Activated effector memory CD4-positive, alpha-beta T cell treated with Interleukin-2 at 50 U/mL for 16 hours (primary cell): ENCODE results near the gene CSAD.

ENCODE experiments used
- DNase-seq: peaks from one replicate; pipeline ENCODE4 v3.0.0-alpha.2; 2020

CSAD gene

GRCh38 chr12:53180220-53180930, at the start of gene CSAD, which contains the start of gene ZNF740:
CSAD (minus strand) TSS chr12:53180925; CDS start chr12:53173470, 7,455 bp downstream.
ZNF740 (plus strand) TSS chr12:53180722; CDS start chr12:53181984, 1,262 bp downstream.
- DNase-seq = peak; percentile 97

GRCh38 chr12:53230108-53230845, 49.6 kb upstream of the CSAD start:
- no peak for DNase-seq

GRCh38 chr12:53229454-53229853, 48.7 kb upstream of the CSAD start:
- no peak for DNase-seq

- DNase-seq = no peak
Measured at GRCh38 chr12:53227836-53228235, 47.1 kb upstream of the CSAD start.

- no peak for DNase-seq
Measured at GRCh38 chr12:53227341-53227740, 46.6 kb upstream of the CSAD start.

- no peak for DNase-seq
Measured at GRCh38 chr12:53226815-53227214, 46.1 kb upstream of the CSAD start.

DNA sequence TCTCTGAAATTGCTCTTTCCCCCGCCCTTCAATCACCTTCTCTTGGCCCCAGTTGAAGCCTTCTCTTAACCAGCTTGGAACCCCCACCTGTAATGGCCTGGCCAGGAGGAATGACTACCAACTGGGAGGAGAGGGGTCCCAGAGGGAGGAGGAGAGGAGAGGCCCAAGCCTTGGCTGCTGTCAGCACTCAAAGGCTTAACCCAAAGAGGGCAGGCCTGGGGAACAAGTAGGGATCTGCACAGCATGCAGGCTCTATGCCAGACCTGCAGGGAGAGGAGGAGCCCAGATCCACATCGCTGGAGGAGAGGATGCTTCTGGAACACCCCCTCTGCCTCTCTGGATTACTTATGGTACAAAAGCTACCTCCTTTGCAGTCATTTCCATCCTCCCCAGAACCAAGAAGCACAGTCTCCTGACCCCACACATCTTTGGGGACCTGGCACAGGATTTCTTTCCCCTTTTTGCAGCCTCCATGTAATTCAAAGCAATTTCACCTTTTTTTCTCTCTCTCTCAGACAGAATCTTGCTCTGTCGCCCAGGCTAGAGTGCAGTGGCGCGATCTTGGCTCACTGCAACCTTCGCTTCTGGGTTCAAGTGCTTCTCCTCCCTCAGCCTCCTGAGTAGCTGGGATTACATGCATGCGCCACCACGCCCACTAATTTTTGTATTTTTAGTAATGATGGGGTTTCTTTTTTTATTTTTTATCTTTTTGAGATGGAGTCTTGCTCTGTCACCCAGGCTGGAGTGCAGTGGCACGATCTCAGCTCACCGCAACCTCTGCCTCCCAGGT, 45.1 kb upstream of the CSAD start:
- DNase-seq = no peak

DNA sequence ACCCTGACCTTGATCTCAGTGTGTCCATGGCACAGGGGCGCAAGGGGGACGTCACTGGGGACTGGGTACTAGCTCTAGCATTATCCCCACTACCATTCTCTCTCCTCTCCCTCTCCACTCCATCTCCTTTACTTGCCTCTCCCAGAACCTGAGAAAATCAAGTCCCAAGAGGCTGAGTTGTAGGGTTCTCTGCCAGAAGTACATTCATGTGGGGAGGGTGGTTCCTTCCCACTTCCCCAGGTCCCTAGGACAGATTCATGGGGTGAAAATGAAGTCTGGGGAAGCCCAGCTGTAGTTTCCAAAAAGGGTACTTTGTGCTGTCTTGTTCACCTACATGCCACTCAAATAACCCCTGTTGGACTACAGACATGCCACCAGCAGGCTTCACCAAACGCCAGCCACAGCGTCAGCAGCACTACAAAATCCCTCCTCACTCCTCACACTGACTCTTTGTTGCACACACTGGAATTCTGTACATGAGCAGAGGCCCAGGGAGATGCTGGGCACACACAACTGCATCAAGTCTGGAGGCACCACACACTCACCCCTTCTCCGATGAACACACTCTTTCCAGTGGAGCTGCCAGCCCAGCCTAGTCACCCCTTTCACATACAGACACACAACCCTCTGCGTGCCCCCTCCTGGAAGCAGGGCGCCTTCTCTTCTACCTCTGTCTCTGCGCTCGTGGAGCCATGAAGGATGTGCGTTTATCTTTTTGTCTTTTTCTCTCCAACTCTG, 44.3 kb upstream of the CSAD start:
- no peak for DNase-seq

DNA sequence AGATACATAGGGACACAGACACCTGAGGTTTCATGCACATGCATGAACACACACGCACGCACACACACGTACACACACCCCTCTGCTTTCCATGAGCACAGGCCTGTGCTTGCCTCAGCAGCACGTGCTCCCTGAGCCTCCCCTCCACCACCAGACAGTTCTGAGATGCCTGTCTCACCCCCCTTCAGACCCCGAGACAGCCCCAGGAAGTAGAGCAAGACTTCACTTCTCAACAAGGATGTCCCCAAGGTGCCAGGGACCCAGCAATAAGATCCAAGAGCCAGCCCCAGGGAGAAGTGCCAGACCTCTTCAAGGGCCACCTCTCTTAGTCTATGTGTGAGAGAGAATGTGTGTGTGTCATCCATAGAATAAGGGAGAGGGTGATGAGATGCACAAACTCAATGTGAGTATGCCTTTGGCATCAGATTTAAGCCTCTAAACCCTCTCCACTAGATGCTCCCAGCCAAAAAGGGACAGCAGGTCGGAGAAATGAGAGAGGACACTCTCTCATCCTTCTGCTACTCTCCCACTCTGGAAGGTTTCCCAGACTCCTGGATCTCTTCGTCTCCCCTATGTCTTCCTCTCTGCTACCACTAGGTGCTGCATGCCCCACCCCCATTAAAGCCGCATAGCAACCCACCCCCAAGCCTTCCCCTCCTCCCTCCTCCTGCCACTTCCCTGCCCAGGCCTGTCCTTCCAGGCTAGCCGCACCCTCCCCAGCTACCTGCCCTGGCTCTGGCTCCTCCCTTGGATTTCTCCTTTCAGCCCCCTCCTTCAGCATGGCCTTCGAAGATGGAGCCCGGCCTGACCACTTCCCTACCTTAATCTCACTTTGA, 43.6 kb upstream of the CSAD start:
- DNase-seq = no peak

DNA sequence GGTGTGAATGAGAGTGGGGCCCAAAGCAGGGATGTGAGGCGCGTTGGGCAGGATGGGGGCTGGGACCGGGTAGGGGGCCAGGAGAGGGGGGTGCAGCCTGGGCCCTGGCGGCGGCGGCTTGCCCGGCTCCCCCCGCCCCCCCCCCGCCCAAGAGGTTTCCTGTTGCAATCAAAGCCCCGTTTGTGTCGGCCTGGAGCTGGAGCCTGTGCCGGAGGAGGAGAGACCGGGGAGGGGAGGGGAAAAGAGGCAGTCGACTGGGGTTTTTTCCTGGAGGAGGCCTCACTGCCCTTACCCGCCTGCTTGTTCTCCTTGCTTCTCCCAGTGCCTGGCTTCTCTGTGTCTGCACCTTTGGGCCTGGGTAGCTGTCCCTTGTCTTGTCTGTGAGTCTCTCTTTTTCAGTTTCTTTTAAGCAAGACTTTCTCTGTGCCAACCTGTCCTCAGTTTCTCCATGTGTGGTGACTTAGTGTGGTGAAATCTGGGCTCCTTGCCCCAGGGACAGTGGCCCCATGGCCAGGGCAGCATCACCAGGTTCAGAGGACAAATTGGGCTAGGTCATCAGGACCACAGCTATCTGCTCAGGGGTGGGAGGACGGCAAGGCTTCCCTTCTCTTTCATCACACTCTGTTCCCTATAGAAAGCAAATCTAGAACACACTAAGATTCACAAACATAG, 42.8 kb upstream of the CSAD start:
- no peak for DNase-seq

GRCh38 chr12:53222806-53223261, 42.1 kb upstream of the CSAD start:
- no peak for DNase-seq

DNA sequence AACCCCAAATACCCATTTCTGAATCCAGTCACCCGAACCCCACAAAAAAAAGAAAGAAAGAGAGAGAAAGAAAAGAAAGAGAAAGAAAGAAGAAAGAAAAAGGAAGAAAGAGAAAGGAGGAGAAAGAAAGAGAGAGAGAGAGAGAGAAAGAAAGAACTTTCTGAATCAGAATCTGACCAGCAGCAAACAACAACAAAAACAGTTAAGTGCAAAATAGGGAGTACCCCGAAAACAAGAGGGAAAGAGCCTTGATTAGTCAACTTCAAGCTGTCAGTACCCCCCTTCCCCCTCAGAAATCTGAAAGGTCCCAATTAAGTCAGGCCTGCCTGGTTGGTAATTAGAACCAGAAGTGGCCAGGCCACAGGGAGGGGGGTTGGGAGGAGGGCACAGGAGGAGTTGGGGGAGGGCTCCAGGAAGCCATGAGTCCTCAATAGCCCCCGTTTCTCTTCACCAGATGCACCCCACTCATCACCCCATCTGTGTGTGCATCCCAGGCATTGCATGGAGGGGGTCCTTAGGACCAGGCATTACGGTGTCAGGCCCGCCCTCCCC, 41.5 kb upstream of the CSAD start:
- no peak for DNase-seq

GRCh38 chr12:53221203-53222080, 40.7 kb upstream of the CSAD start:
- peak; percentile 52 for DNase-seq

DNA sequence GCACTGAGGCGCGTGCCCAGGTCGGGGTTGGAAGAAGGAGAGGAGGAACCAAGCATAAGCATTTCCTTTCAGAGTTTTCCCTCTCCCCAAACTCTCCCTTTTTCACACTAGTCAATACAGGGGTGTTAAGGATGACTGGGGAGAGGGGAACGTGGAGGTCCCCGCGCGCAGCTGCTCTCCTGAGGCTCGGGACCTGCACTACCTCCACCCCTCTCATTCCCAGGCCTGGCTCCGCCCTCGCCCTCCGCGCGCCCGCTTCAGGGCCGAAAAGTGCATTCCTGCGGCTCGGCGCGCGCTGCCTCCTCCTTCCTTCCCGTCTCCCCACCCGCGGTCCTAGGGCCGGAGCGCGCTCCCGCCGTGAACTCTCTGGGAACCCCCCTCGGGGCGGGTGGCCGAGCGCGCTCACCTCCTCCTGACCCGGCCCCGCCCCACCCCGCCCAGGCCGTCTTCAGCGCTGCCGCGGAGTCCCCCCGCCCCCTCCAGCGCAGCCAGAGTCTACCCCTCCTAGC, 40.0 kb upstream of the CSAD start:
- DNase-seq = peak; percentile 73

GRCh38 chr12:53219956-53220693, 39.4 kb upstream of the CSAD start:
- peak; percentile 77 for DNase-seq

GRCh38 chr12:53219292-53219955, 38.7 kb upstream of the CSAD start:
- peak; percentile 50 for DNase-seq

- no peak for DNase-seq
Measured at GRCh38 chr12:53218551-53219291, 38.0 kb upstream of the CSAD start.

DNA sequence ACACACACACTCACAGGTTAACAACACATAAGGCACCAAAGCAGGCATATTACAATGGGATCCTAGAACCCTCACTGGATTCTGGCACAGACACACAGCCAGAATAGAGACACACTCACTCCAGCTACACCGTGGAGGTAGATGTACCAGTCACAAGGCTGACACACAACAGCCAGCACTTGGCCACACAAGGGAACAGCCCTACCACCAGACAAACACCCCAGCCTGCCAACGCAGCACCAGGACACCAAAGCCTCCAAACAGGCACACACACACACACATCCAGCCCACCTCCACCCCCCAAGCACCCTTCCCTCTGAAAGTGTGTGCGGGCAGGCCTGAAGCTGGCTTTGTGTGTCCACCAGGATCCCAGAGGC, 37.2 kb upstream of the CSAD start:
- DNase-seq = no peak
